ENCODE results near the gene CD40LG. TPM values are rescaled to one million over a fixed set of nuclear protein-coding genes. Genes with fewer than 3 reads are reported as not detected.

CD40LG gene
- total and polyA plus RNA-seq, 8 donors: 0.11 to 0.92 (median 0.39) TPM

GRCh38 chrX:136646602-136647239, 1.2 kb upstream of the CD40LG start:
- DNase-seq (no peak), ATAC-seq (no peak)
- TF ChIP-seq CTCF (IDR thresholded peaks at IDR 0.05): no peak
- Histone ChIP-seq H3K27ac (no peak overlapping the region), H3K9me3 (no peaks in the 10 kb centered on the region), H3K4me1 (no peaks in the 10 kb centered on the region), H3K27me3 (no peaks in the 10 kb centered on the region), H3K36me3 (no peaks in the 10 kb centered on the region), H3K4me3 (no peak overlapping the region)
- intact Hi-C loops (cut with DNase I): no loop called here

GRCh38 chrX:136650811-136651210, 2.9 kb downstream of the CD40LG start:
- Histone ChIP-seq H3K4me1 (no peaks in the 10 kb centered on the region), H3K36me3 (no peaks in the 10 kb centered on the region), H3K27me3 (no peaks in the 10 kb centered on the region), H3K27ac (no peak overlapping the region), H3K9me3 (no peaks in the 10 kb centered on the region), H3K4me3 (no peak overlapping the region)
- DNase-seq: no peak
- no peak for TF ChIP-seq CTCF (IDR thresholded peaks at IDR 0.05)
- intact Hi-C loops (cut with DNase I): no loop called here
- ATAC-seq: no peak

- H3K36me3 ChIP-seq: no peaks in the 10 kb centered on the region
- no peak overlapping the region for H3K27ac ChIP-seq
- intact Hi-C loops (cut with DNase I): no loop called here
- H3K27me3 ChIP-seq: no peaks in the 10 kb centered on the region
- TF ChIP-seq CTCF (IDR thresholded peaks at IDR 0.05): no peak
- H3K9me3 ChIP-seq: no peaks in the 10 kb centered on the region
- no peaks in the 10 kb centered on the region for H3K4me1 ChIP-seq
- ATAC-seq (no peak), DNase-seq (no peak)
- H3K4me3 ChIP-seq: no peak overlapping the region
Measured at GRCh38 chrX:136652822-136653723, 5.1 kb downstream of the CD40LG start.

GRCh38 chrX:136656361-136656964, 8.5 kb downstream of the CD40LG start:
- no peak for ATAC-seq
- Histone ChIP-seq H3K4me1 (no peaks in the 10 kb centered on the region), H3K27me3 (no peaks in the 10 kb centered on the region), H3K9me3 (no peaks in the 10 kb centered on the region), H3K36me3 (no peaks in the 10 kb centered on the region), H3K27ac (no peak overlapping the region), H3K4me3 (no peak overlapping the region)
- intact Hi-C loops (cut with DNase I): no loop called here
- TF ChIP-seq CTCF (IDR thresholded peaks at IDR 0.05): no peak
- no peak for DNase-seq

GRCh38 chrX:136658151-136658550, 10.2 kb downstream of the CD40LG start:
- ATAC-seq: no peak
- no peak overlapping the region for H3K4me3 ChIP-seq
- no peak for DNase-seq
- H3K9me3 ChIP-seq: no peaks in the 10 kb centered on the region
- TF ChIP-seq CTCF (IDR thresholded peaks at IDR 0.05): no peak
- H3K27me3 ChIP-seq: no peaks in the 10 kb centered on the region
- no peaks in the 10 kb centered on the region for H3K4me1 ChIP-seq
- intact Hi-C loops (cut with DNase I): no loop called here
- no peak overlapping the region for H3K27ac ChIP-seq
- no peaks in the 10 kb centered on the region for H3K36me3 ChIP-seq

Data from left lung (tissue), 10 donors.